GM19468 (cell line): ENCODE data around the gene PDS5B.

ENCODE experiments used
- ATAC-seq: cut with Tn5 transposase; IDR thresholded peaks from one replicate; pipeline ENCODE4 v1.9.1; 2021; ENCODE audit warnings: mild to moderate bottlenecking, moderate library complexity, moderate number of reproducible peaks; ENCODE audit not compliant: unreplicated experiment; ENCODE audit errors: extremely low read depth

The PDS5B gene

GRCh38 chr13:32587011-32587810 is 959 bp downstream of the PDS5B start:
- peak; percentile 15 for ATAC-seq

- no peak for ATAC-seq
Observed at GRCh38 chr13:32587811-32588170, 1.5 kb downstream of the PDS5B start.

- no peak for ATAC-seq
Observed at GRCh38 chr13:32588736-32589135, 2.5 kb downstream of the PDS5B start.

- ATAC-seq, result no peak
Observed at GRCh38 chr13:32589471-32589870, 3.2 kb downstream of the PDS5B start.

- no peak for ATAC-seq
Observed at GRCh38 chr13:32590266-32590665, 4.0 kb downstream of the PDS5B start.

GRCh38 chr13:32592082-32592481 is 5.8 kb downstream of the PDS5B start:
- no peak for ATAC-seq

- ATAC-seq, result no peak
Observed at GRCh38 chr13:32594157-32594738, 8.0 kb downstream of the PDS5B start.

GRCh38 chr13:32595306-32595705 is 9.1 kb downstream of the PDS5B start:
- ATAC-seq, result no peak

- ATAC-seq, result no peak
Observed at GRCh38 chr13:32600890-32601289, 14.6 kb downstream of the PDS5B start.

- no peak for ATAC-seq
Observed at GRCh38 chr13:32609428-32609827, 23.2 kb downstream of the PDS5B start.

- ATAC-seq, result no peak
Observed at GRCh38 chr13:32610538-32610937, 24.3 kb downstream of the PDS5B start.

- no peak for ATAC-seq
Observed at GRCh38 chr13:32610977-32611376, 24.7 kb downstream of the PDS5B start.

GRCh38 chr13:32616883-32617511 is 30.7 kb downstream of the PDS5B start:
- ATAC-seq, result no peak

GRCh38 chr13:32622827-32623226 is 36.6 kb downstream of the PDS5B start:
- ATAC-seq, result no peak

- ATAC-seq, result no peak
Observed at GRCh38 chr13:32624441-32624840, 38.2 kb downstream of the PDS5B start.

GRCh38 chr13:32627793-32628192 is 41.5 kb downstream of the PDS5B start:
- ATAC-seq, result no peak

- no peak for ATAC-seq
Observed at GRCh38 chr13:32629313-32629712, 43.1 kb downstream of the PDS5B start.

- ATAC-seq, result no peak
Observed at GRCh38 chr13:32629866-32630265, 43.6 kb downstream of the PDS5B start.

GRCh38 chr13:32632343-32632909 is 46.2 kb downstream of the PDS5B start:
- no peak for ATAC-seq

- ATAC-seq, result no peak
Observed at GRCh38 chr13:32636711-32637110, 50.5 kb downstream of the PDS5B start.

GRCh38 chr13:32638739-32639138 is 52.5 kb downstream of the PDS5B start:
- no peak for ATAC-seq
